HCT116 (cell line): Measurements from ENCODE around the gene RPL18. TPM values are rescaled to one million over a fixed set of nuclear protein-coding genes. Genes with fewer than 3 reads are reported as not detected.

Source experiments
- ATAC-seq: fragments of 200-7000 bp; cut with Tn5 transposase; 2 replicates; pipeline ENCODE4 v1.9.1; 2020; ENCODE audit warnings: mild to moderate bottlenecking, moderate library complexity
- BruUV-seq: library from RNA; stranded (reverse); fragments of 400-500 nt; replicated peaks from 2 replicates; lab custom pipeline; 2021; lab: Mats Ljungman, UMichigan
- CTCF ChIA-PET: fragments of 300-600 bp; sonication (Branson Sonifier 250); formaldehyde crosslinking; loops from one replicate; lab custom pipeline; 2021; ENCODE audit warnings: antibody characterized with exemption; lab: Charles Lee
- POLR2A ChIA-PET: fragments of 300-600, 350-600 bp; sonication (Branson Sonifier 250); formaldehyde crosslinking; loops from one replicate; lab custom pipeline; 2021; ENCODE audit warnings: antibody characterized with exemption; lab: Charles Lee
- RAD21 ChIA-PET, 2 experiments: fragments of 300-600 bp; sonication (Branson Sonifier 250); formaldehyde crosslinking; loops; one replicate each; lab custom pipeline; 2023; ENCODE audit warnings: low total read pairs in 2 of 2; ENCODE audit not compliant: uncharacterized antibody in 2 of 2, unreplicated experiment in 2 of 2, low non-redundant PET in 1 of 2; lab: Charles Lee
- DNase-seq: peaks from one replicate; pipeline ENCODE4 v3.0.0-alpha.2; 2010; ENCODE audit warnings: low read depth, low spot score
- H2AFZ ChIP-seq: fragments of 200-600 bp; shearing (Covaris generic), sonication (generic); 2 replicates; pipeline ENCODE4 v1.6.1; 2017; ENCODE audit warnings: low read depth, mixed run types, mixed read lengths, antibody characterized with exemption, low read length; ENCODE audit not compliant: poor library complexity, severe bottlenecking
- H3K27ac ChIP-seq: 2 replicates; pipeline ENCODE4 v1.5.1; 2012; ENCODE audit warnings: low read depth, low read length
- H3K27me3 ChIP-seq: fragments of 200-600 bp; sonication (generic); 2 replicates; pipeline ENCODE4 v1.6.1; 2016; ENCODE audit warnings: mixed run types, low read length, mixed read lengths; ENCODE audit not compliant: insufficient read depth
- H3K36me3 ChIP-seq, 2 experiments: fragments of 200-500 bp in 1 of 2; fragments of 200-600 bp in 1 of 2; sonication (Bioruptor generic) in 1 of 2; sonication (generic) in 1 of 2; 2 replicates each; pipeline versions ENCODE4 v1.5.1 to v1.6.1; 2014 to 2016; ENCODE audit warnings: low read length in 2 of 2, inconsistent platforms in 1 of 2, mixed read lengths in 1 of 2, mixed run types in 1 of 2; ENCODE audit not compliant: insufficient read depth in 2 of 2, control insufficient read depth in 1 of 2
- H3K4me1 ChIP-seq, 2 experiments: fragments of 200-600 bp in 1 of 2; sonication (generic) in 1 of 2; 2 replicates each; pipeline versions ENCODE4 v1.5.1 to v1.6.1; 2012 to 2017; ENCODE audit warnings: low read length in 2 of 2, inconsistent platforms in 1 of 2, mild to moderate bottlenecking in 1 of 2, mixed read lengths in 1 of 2, mixed run types in 1 of 2, moderate library complexity in 1 of 2; ENCODE audit not compliant: insufficient read depth in 2 of 2, control insufficient read depth in 1 of 2
- H3K4me2 ChIP-seq: fragments of 200-600 bp; sonication (generic); 2 replicates; pipeline ENCODE4 v1.6.1; 2017; ENCODE audit warnings: mixed run types, low read length, mixed read lengths
- H3K4me3 ChIP-seq, 2 experiments: fragments of 200-600 bp in 1 of 2; sonication (generic) in 1 of 2; replicated peaks in 1 of 2; 2 replicates each; pipeline ENCODE4 v1.5.1; 2011 to 2016; ENCODE audit warnings: low read length in 2 of 2, control low read depth in 1 of 2, low read depth in 1 of 2, mild to moderate bottlenecking in 1 of 2, mixed read lengths in 1 of 2, mixed run types in 1 of 2
- H3K79me2 ChIP-seq: fragments of 200-600 bp; sonication (generic); 2 replicates; pipeline ENCODE4 v1.6.1; 2017; ENCODE audit warnings: mild to moderate bottlenecking, mixed run types, low read length, moderate library complexity, mixed read lengths; ENCODE audit not compliant: insufficient read depth
- H3K9ac ChIP-seq: fragments of 200-600 bp; sonication (generic); 2 replicates; pipeline ENCODE4 v1.6.1; 2016; ENCODE audit warnings: low read length, mixed read lengths
- H3K9me2 ChIP-seq: fragments of 200-600 bp; sonication (generic), shearing (Covaris generic); 2 replicates; pipeline ENCODE4 v1.6.1; 2017; ENCODE audit warnings: mixed run types, mild to moderate bottlenecking, moderate library complexity; ENCODE audit not compliant: insufficient read depth
- H3K9me3 ChIP-seq, 2 experiments: fragments of 200-500 bp in 1 of 2; fragments of 200-600 bp in 1 of 2; sonication (Bioruptor generic) in 1 of 2; sonication (generic) in 1 of 2; 2 replicates each; pipeline ENCODE4 v1.6.1; 2014 to 2017; ENCODE audit warnings: low read length in 2 of 2, mixed read lengths in 2 of 2, inconsistent platforms in 1 of 2, low read depth in 1 of 2, mild to moderate bottlenecking in 1 of 2, mixed run types in 1 of 2, moderate library complexity in 1 of 2; ENCODE audit not compliant: control insufficient read depth in 1 of 2, insufficient read depth in 1 of 2
- H4K20me1 ChIP-seq: fragments of 200-600 bp; sonication (generic), shearing (Covaris generic); 2 replicates; pipeline ENCODE4 v1.6.1; 2017; ENCODE audit warnings: mixed run types, mild to moderate bottlenecking, moderate library complexity; ENCODE audit not compliant: insufficient read depth
- ATF3 ChIP-seq: IDR thresholded peaks from 2 replicates; pipeline ENCODE4 v1.6.1; 2012
- CBX3 ChIP-seq: IDR thresholded peaks from 2 replicates; pipeline ENCODE4 v1.6.1; 2012; ENCODE audit warnings: low read depth
- CEBPB ChIP-seq: IDR thresholded peaks from 2 replicates; pipeline ENCODE4 v1.6.1; 2012; ENCODE audit warnings: low read depth
- CTCF ChIP-seq, 3 experiments: fragments of 200-600 bp in 1 of 3; sonication (generic) in 1 of 3; IDR thresholded peaks in 2 of 3; conservative IDR thresholded peaks in 1 of 3; 2 replicates each; pipeline ENCODE4 v1.5.1; 2012 to 2017; ENCODE audit warnings: low read depth in 2 of 3, low read length in 2 of 3, antibody characterized with exemption in 1 of 3, borderline replicate concordance in 1 of 3, control low read depth in 1 of 3, mild to moderate bottlenecking in 1 of 3, mixed read lengths in 1 of 3, mixed run types in 1 of 3, moderate library complexity in 1 of 3; ENCODE audit not compliant: insufficient read depth in 1 of 3
- ELF1 ChIP-seq: IDR thresholded peaks from 2 replicates; pipeline ENCODE4 v1.6.1; 2012; ENCODE audit warnings: low read depth, borderline replicate concordance
- EZH2 ChIP-seq: fragments of 200-600 bp; sonication (generic); IDR thresholded peaks from 2 replicates; pipeline ENCODE4 v1.6.1; 2017; ENCODE audit warnings: antibody characterized with exemption, mixed run types
- EZH2phosphoT487 ChIP-seq: fragments of 200-600 bp; IDR thresholded peaks from 2 replicates; pipeline ENCODE4 v1.6.1; 2018; ENCODE audit warnings: antibody characterized with exemption, borderline replicate concordance
- FOSL1 ChIP-seq: IDR thresholded peaks from 2 replicates; pipeline ENCODE4 v1.6.1; 2012; ENCODE audit warnings: low read depth
- JUND ChIP-seq: IDR thresholded peaks from 2 replicates; pipeline ENCODE4 v1.6.1; 2012
- POLR2A ChIP-seq: IDR thresholded peaks from 2 replicates; pipeline ENCODE4 v1.7.0; 2011; ENCODE audit warnings: borderline replicate concordance; ENCODE audit not compliant: insufficient read depth, insufficient read length; ENCODE audit errors: extremely low read depth
- POLR2AphosphoS5 ChIP-seq: IDR thresholded peaks from 2 replicates; pipeline ENCODE4 v1.6.1; 2011; ENCODE audit warnings: mild to moderate bottlenecking, low read depth, low read length, moderate library complexity
- RAD21 ChIP-seq: IDR thresholded peaks from 2 replicates; pipeline ENCODE4 v1.6.1; 2012; ENCODE audit warnings: low read depth, mild to moderate bottlenecking
- SIN3A ChIP-seq: IDR thresholded peaks from 2 replicates; pipeline ENCODE4 v1.6.1; 2012; ENCODE audit warnings: low read depth
- SP1 ChIP-seq: IDR thresholded peaks from 2 replicates; pipeline ENCODE4 v1.6.1; 2012; ENCODE audit warnings: low read depth
- SRF ChIP-seq: IDR thresholded peaks from 2 replicates; pipeline ENCODE4 v1.6.1; 2012; ENCODE audit warnings: low read depth
- ZBTB33 ChIP-seq: IDR thresholded peaks from 2 replicates; pipeline ENCODE4 v1.6.1; 2011; ENCODE audit warnings: mild to moderate bottlenecking, low read length, moderate library complexity; ENCODE audit not compliant: insufficient replicate concordance; ENCODE audit errors: extremely low read depth
- intact Hi-C: fragments of 100-400 bp; cut with micrococcal nuclease; formaldehyde crosslinking; loops from 2 replicates; pipeline ENCODE4 v1.10.0; 2022
- total RNA-seq: library from RNA; stranded (reverse); gene quantifications from one replicate; pipeline ENCODE4 v1.2.1, GENCODE V29; 2021; ENCODE audit not compliant: unreplicated experiment

RPL18 gene
- total RNA-seq, 1 experiment from 2014 or later: 2,006 TPM

- Histone ChIP-seq H3K4me2 (no peak overlapping the region; the same call in 1 of the 2 replicates), H3K9me2 (no peaks in the 10 kb centered on the region), H3K27me3 (no peaks in the 10 kb centered on the region), H3K9ac (no peak overlapping the region), H3K36me3 (peaks cover 2 to 13% of the 10 kb centered on the region in 2 experiments; a peak in 1 of 4 replicates), H3K4me1 (peaks cover 37 to 54% of the 10 kb centered on the region in 2 experiments), H3K9me3 (no peaks in the 10 kb centered on the region)
- intact Hi-C loops: no loop called here
- RAD21 ChIA-PET: no interaction called here
- no peak for DNase-seq
- CTCF ChIA-PET: interaction anchor here (1.2 kb wide), 1 partner anchor 9 kb away, joined by 3 read pairs; the partner anchor contains the start of genes RPL18 and SPHK2
- BruUV-seq: no TSS peak
- TF ChIP-seq JUND (no peak), ATF3 (no peak), ELF1 (no peak), SIN3A (no peak), SP1 (no peak), POLR2AphosphoS5 (0 out of 2 replicates have a peak, but pooled peaks have one; percentile 27), RAD21 (no peak)
- TF ChIP-seq, all 23 proteins: peak for 1
- Histone ChIP-seq H3K4me3 (no peak overlapping the region), H4K20me1 (no peaks in the 10 kb centered on the region), H3K27ac (peak overlapping the region; percentile 57), H3K79me2 (peaks cover 12% of the 10 kb centered on the region; the same call in 1 of the 2 replicates), H2AFZ (no peak overlapping the region)
- ATAC-seq: no peak
- POLR2A ChIA-PET: interaction anchor here (1.8 kb wide), 1 partner anchor 8 kb away, joined by 8 read pairs; the partner anchor contains the start of gene SPHK2
Observed at GRCh38 chr19:48627865-48628314, 8.9 kb upstream of the RPL18 start.

DNA sequence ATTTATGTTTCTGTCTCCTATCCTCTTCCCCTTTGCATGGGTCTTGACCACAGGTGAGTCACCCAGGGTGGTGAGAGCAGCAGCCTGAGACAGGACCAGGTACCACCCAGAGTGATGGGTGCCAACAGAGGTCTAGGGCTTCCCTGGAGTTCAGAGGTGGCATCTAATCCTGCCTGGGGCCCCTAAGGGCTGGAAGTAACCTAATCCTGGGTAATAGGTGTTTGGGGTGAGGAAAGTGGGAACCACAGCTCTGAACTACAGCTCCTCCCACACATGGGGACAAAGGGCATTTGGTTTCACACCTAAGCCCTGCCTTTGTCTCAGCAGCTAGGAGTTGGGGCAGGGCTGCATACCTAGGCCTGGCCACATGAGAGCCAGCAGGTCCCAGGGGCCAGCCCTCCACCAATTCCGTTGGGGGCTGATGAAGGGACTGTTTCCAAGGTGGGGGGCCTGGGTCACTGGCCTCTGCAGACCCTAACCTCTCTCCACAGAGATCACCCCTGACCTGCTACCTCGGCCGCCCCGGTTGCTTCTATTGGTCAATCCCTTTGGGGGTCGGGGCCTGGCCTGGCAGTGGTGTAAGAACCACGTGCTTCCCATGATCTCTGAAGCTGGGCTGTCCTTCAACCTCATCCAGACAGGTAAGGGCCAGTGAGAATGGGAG, 8.4 kb upstream of the RPL18 start:
- intact Hi-C loops: no loop called here
- no peak for ATAC-seq
- Histone ChIP-seq H3K9ac (peak overlapping the region; percentile 33; the same call in 1 of the 2 replicates), H3K9me2 (no peaks in the 10 kb centered on the region), H2AFZ (no peak overlapping the region), H3K9me3 (no peaks in the 10 kb centered on the region), H3K4me1 (peaks cover 32 to 48% of the 10 kb centered on the region in 2 experiments), H3K4me3 (no peak overlapping the region), H3K36me3 (peaks cover 2 to 10% of the 10 kb centered on the region in 2 experiments; a peak in 1 of 4 replicates), H4K20me1 (no peaks in the 10 kb centered on the region), H3K4me2 (peak overlapping the region; percentile 54), H3K79me2 (peaks cover 16% of the 10 kb centered on the region; the same call in 1 of the 2 replicates), H3K27me3 (no peaks in the 10 kb centered on the region), H3K27ac (peak overlapping the region; percentile 57)
- no TSS peak for BruUV-seq
- POLR2A ChIA-PET: interaction anchor here (1.0 to 1.8 kb wide), 2 partner anchors 8 to 10 kb away, joined by 3 to 8 read pairs; partner anchors contain the start of gene SPHK2
- DNase-seq: no peak
- CTCF ChIA-PET: interaction anchor here (1.2 kb wide), 1 partner anchor 8 kb away, joined by 3 read pairs; the partner anchor contains the start of genes RPL18 and SPHK2
- RAD21 ChIA-PET: no interaction called here
- TF ChIP-seq FOSL1: no peak
- no peak for TF ChIP-seq CBX3
- no peak for TF ChIP-seq CTCF (IDR thresholded peaks at IDR 0.05 in 2 of 3, conservative IDR thresholded peaks at IDR 0.05 in 1 of 3; ENCODE audit: borderline replicate concordance in 1 of 3, insufficient read depth in 1 of 3, low read depth in 2 of 3, low read length in 2 of 3)
- no peak for TF ChIP-seq ZBTB33
- no peak for TF ChIP-seq SIN3A
- no peak for TF ChIP-seq EZH2phosphoT487
- TF ChIP-seq EZH2: no peak
- no peak for TF ChIP-seq POLR2A
- no peak for TF ChIP-seq CEBPB
- no peak for TF ChIP-seq RAD21
- no peak for TF ChIP-seq SRF
